SK-N-SH treated with all-trans-retinoic acid at 6 μM for 48 hours (cell line): ENCODE data around the gene PCSK5.

Source experiments
- ATAC-seq: fragments of 200-7000 bp; cut with Tn5 transposase; 3 replicates; pipeline ENCODE4 v1.9.1; 2020; ENCODE audit warnings: mild to moderate bottlenecking, moderate library complexity
- ARNTL ChIP-seq: fragments of 450-650 bp; formaldehyde crosslinking; IDR thresholded peaks from 2 replicates; pipeline ENCODE4 v1.5.0; 2020; ENCODE audit warnings: low read depth, mild to moderate bottlenecking, moderate library complexity, borderline replicate concordance
- CSDC2 ChIP-seq: fragments of 250-450 bp; sonication (Bioruptor Pico); IDR thresholded peaks from 2 replicates; pipeline ENCODE4 v1.5.0; 2020; ENCODE audit warnings: mild to moderate bottlenecking, moderate library complexity
- ESRRG ChIP-seq: fragments of 250-450 bp; sonication (Bioruptor Pico); IDR thresholded peaks from 2 replicates; pipeline ENCODE4 v1.6.1; 2021; ENCODE audit warnings: mild to moderate bottlenecking
- GLIS3 ChIP-seq: fragments of 250-450 bp; sonication (Bioruptor Pico); IDR thresholded peaks from 2 replicates; pipeline ENCODE4 v1.5.0; 2020; ENCODE audit warnings: mild to moderate bottlenecking, moderate library complexity
- ISL1 ChIP-seq: fragments of 250-450 bp; sonication (Bioruptor Pico); IDR thresholded peaks from 2 replicates; pipeline ENCODE4 v2.1.2; 2022; ENCODE audit warnings: mild to moderate bottlenecking, moderate library complexity
- OSR1 ChIP-seq: fragments of 250-450 bp; sonication (Bioruptor Pico); IDR thresholded peaks from 2 replicates; pipeline ENCODE4 v1.8.0; 2022; ENCODE audit warnings: moderate library complexity, mild to moderate bottlenecking, inconsistent platforms
- POU6F1 ChIP-seq: fragments of 250-450 bp; sonication (Bioruptor Pico); IDR thresholded peaks from 2 replicates; pipeline ENCODE4 v1.8.0; 2021; ENCODE audit warnings: low read depth, mild to moderate bottlenecking, moderate library complexity, borderline replicate concordance
- RARB ChIP-seq: fragments of 250-450 bp; sonication (Bioruptor Pico); IDR thresholded peaks from 2 replicates; pipeline ENCODE4 v1.8.0; 2021; ENCODE audit warnings: mild to moderate bottlenecking, moderate library complexity
- SNAI2 ChIP-seq: fragments of 250-450 bp; sonication (Bioruptor Pico); IDR thresholded peaks from 2 replicates; pipeline ENCODE4 v1.5.0; 2020; ENCODE audit warnings: mild to moderate bottlenecking, moderate library complexity
- TCF4 ChIP-seq: fragments of 250-450 bp; sonication (Bioruptor Pico); IDR thresholded peaks from 2 replicates; pipeline ENCODE4 v1.8.0; 2021; ENCODE audit warnings: mild to moderate bottlenecking, moderate library complexity, borderline replicate concordance
- TOX ChIP-seq: fragments of 250-450 bp; sonication (Bioruptor Pico); IDR thresholded peaks from 2 replicates; pipeline ENCODE4 v1.8.0; 2021; ENCODE audit warnings: mild to moderate bottlenecking, moderate library complexity, borderline replicate concordance
- TSHZ2 ChIP-seq: fragments of 250-450 bp; sonication (Bioruptor Pico); IDR thresholded peaks from 2 replicates; pipeline ENCODE4 v1.5.0; 2020; ENCODE audit warnings: mild to moderate bottlenecking, moderate library complexity
- ZC3H10 ChIP-seq: fragments of 250-450 bp; sonication (Bioruptor Pico); IDR thresholded peaks from 2 replicates; pipeline ENCODE4 v1.5.1; 2021; ENCODE audit warnings: mild to moderate bottlenecking, moderate library complexity
- ZFP3 ChIP-seq: fragments of 250-450 bp; sonication (Bioruptor Pico); IDR thresholded peaks from 2 replicates; pipeline ENCODE4 v1.5.0; 2020; ENCODE audit warnings: mild to moderate bottlenecking, moderate library complexity
- ZFP30 ChIP-seq: fragments of 450-650 bp; formaldehyde crosslinking; IDR thresholded peaks from 2 replicates; pipeline ENCODE4 v1.5.0; 2022; ENCODE audit warnings: mild to moderate bottlenecking, moderate library complexity
- ZNF8 ChIP-seq: fragments of 450-650 bp; formaldehyde crosslinking; IDR thresholded peaks from 2 replicates; pipeline ENCODE4 v1.5.0; 2020; ENCODE audit warnings: mild to moderate bottlenecking, moderate library complexity
- TF ChIP-seq, protein P1 (sequence below): fragments of 250-450 bp; sonication (Bioruptor Pico); IDR thresholded peaks from 2 replicates; pipeline ENCODE4 v1.5.1; 2021; ENCODE audit warnings: mild to moderate bottlenecking, moderate library complexity
- TF ChIP-seq, protein P2 (sequence below): fragments of 250-450 bp; sonication (Bioruptor Pico); IDR thresholded peaks from 2 replicates; pipeline ENCODE4 v1.8.0; 2020; ENCODE audit warnings: mild to moderate bottlenecking, moderate library complexity, borderline replicate concordance
- TF ChIP-seq, protein P3 (sequence below): fragments of 250-450 bp; sonication (Bioruptor Pico); IDR thresholded peaks from 2 replicates; pipeline ENCODE4 v1.5.1; 2020; ENCODE audit warnings: low read depth, mild to moderate bottlenecking, moderate library complexity

The PCSK5 gene

DNA sequence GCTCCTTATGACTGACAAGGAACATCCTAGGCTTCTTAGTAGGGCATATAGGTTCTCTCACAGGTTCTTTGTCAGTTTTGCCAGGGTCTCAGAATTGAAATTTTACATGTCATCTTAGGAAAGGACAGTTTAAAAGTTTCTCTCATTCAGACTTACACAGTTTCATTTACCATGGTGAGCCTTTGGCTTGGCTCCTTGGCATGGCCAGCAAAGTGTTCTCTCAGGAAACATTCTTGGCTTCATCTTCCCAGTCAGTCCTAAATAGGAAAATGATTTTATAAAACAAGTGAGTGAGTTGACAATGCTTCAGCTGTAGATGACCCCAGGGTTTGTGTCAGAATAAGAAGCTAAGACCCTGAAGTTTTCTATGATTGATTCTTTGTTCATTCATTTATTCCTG lies 191.6 kb downstream of the PCSK5 start (continued):
- no peak for TF ChIP-seq TSHZ2 (CRISPR knock-in tag)
- TF ChIP-seq OSR1 (CRISPR knock-in tag), result no peak
- no peak for TF ChIP-seq RARB
- TF ChIP-seq ISL1 (CRISPR knock-in tag), result no peak
- no peak for TF ChIP-seq ZNF8
- no peak for TF ChIP-seq TCF4 (CRISPR knock-in tag)

DNA sequence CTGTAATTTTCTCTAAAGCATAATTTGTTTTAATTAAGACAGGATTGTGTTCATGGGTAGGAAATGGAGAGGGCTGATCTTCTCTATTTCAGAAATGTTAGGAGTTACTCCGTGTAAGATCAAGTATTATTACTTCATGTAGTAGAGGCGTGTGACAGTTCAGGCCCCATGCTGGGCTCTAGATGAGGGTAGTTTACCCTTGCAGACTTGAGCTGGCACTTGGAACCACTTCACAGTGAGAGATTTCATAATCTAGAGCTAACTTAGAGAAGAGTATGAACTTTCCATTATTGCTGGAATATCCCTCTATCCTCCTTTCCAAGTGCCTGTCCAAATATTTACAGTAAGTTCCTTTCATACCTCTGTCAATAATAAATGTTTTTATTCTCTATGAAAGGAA lies 195.1 kb downstream of the PCSK5 start:
- TF ChIP-seq ISL1 (CRISPR knock-in tag) (no peak), ARNTL (CRISPR knock-in tag) (no peak), ZFP30 (CRISPR knock-in tag) (no peak)

GRCh38 chr9:76086539-76086938 lies 196.1 kb downstream of the PCSK5 start:
- no peak for ATAC-seq
- TF ChIP-seq, protein P1, sequence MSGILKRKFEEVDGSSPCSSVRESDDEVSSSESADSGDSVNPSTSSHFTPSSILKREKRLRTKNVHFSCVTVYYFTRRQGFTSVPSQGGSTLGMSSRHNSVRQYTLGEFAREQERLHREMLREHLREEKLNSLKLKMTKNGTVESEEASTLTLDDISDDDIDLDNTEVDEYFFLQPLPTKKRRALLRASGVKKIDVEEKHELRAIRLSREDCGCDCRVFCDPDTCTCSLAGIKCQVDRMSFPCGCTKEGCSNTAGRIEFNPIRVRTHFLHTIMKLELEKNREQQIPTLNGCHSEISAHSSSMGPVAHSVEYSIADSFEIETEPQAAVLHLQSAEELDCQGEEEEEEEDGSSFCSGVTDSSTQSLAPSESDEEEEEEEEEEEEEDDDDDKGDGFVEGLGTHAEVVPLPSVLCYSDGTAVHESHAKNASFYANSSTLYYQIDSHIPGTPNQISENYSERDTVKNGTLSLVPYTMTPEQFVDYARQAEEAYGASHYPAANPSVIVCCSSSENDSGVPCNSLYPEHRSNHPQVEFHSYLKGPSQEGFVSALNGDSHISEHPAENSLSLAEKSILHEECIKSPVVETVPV (CRISPR knock-in tag), result no peak
- TF ChIP-seq TSHZ2 (CRISPR knock-in tag), result no peak
- TF ChIP-seq ZNF8, result no peak
- no peak for TF ChIP-seq TCF4 (CRISPR knock-in tag)
- no peak for TF ChIP-seq SNAI2 (CRISPR knock-in tag)
- TF ChIP-seq, protein P2, sequence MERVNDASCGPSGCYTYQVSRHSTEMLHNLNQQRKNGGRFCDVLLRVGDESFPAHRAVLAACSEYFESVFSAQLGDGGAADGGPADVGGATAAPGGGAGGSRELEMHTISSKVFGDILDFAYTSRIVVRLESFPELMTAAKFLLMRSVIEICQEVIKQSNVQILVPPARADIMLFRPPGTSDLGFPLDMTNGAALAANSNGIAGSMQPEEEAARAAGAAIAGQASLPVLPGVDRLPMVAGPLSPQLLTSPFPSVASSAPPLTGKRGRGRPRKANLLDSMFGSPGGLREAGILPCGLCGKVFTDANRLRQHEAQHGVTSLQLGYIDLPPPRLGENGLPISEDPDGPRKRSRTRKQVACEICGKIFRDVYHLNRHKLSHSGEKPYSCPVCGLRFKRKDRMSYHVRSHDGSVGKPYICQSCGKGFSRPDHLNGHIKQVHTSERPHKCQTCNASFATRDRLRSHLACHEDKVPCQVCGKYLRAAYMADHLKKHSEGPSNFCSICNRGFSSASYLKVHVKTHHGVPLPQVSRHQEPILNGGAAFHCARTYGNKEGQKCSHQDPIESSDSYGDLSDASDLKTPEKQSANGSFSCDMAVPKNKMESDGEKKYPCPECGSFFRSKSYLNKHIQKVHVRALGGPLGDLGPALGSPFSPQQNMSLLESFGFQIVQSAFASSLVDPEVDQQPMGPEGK (CRISPR knock-in tag), result no peak
- no peak for TF ChIP-seq GLIS3 (CRISPR knock-in tag)
- TF ChIP-seq ZFP3 (CRISPR knock-in tag), result no peak
- TF ChIP-seq ESRRG, result no peak
- TF ChIP-seq ISL1 (CRISPR knock-in tag), result no peak
- TF ChIP-seq TOX (CRISPR knock-in tag), result no peak
- no peak for TF ChIP-seq CSDC2 (CRISPR knock-in tag)
- TF ChIP-seq ARNTL (CRISPR knock-in tag), result no peak
- no peak for TF ChIP-seq POU6F1 (CRISPR knock-in tag)
- TF ChIP-seq, protein P3, sequence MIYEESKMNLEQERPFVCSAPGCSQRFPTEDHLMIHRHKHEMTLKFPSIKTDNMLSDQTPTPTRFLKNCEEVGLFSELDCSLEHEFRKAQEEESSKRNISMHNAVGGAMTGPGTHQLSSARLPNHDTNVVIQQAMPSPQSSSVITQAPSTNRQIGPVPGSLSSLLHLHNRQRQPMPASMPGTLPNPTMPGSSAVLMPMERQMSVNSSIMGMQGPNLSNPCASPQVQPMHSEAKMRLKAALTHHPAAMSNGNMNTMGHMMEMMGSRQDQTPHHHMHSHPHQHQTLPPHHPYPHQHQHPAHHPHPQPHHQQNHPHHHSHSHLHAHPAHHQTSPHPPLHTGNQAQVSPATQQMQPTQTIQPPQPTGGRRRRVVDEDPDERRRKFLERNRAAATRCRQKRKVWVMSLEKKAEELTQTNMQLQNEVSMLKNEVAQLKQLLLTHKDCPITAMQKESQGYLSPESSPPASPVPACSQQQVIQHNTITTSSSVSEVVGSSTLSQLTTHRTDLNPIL, result no peak
- no peak for TF ChIP-seq OSR1 (CRISPR knock-in tag)
- no peak for TF ChIP-seq RARB
- TF ChIP-seq ZFP30 (CRISPR knock-in tag), result no peak
- no peak for TF ChIP-seq ZC3H10 (CRISPR knock-in tag)

More for the DNA sequence above, 195.1 kb downstream of the PCSK5 start:
- no peak for ATAC-seq
